ENCODE results near the gene ADRB1.

GRCh38 chr10:114094795-114095194, 51.1 kb downstream of the ADRB1 start:
- no peak for TF ChIP-seq CTCF (conservative IDR thresholded peaks at IDR 0.05; ENCODE audit: low read depth in 2 of 2)
- TF ChIP-seq CREB1 (CRISPR knock-in tag; IDR thresholded peaks at IDR 0.05; ENCODE audit: low read depth) = no peak
- TF ChIP-seq EZH2 (IDR thresholded peaks at IDR 0.05; ENCODE audit: low read depth, unreplicated experiment) = no peak
- TF ChIP-seq POLR2AphosphoS5 (IDR thresholded peaks at IDR 0.05; ENCODE audit: low read depth) = no peak
- no peak for TF ChIP-seq JUNB (IDR thresholded peaks at IDR 0.05; ENCODE audit: unreplicated experiment)
- no peak for TF ChIP-seq EZH2phosphoT487 (IDR thresholded peaks at IDR 0.05; ENCODE audit: unreplicated experiment)
